Activated T-cell treated with anti-CD3 and anti-CD28 coated beads, Interleukin-2, amount 50 U/mL, for 1 hour (primary cell): ENCODE data around the gene GAD1.
A peak's percentile ranks its signal among the peaks of the same experiment; 100 is the strongest.

ENCODE experiments used
- DNase-seq: peaks from one replicate; pipeline ENCODE4 v3.0.0-alpha.2; 2020

Gene GAD1

DNA sequence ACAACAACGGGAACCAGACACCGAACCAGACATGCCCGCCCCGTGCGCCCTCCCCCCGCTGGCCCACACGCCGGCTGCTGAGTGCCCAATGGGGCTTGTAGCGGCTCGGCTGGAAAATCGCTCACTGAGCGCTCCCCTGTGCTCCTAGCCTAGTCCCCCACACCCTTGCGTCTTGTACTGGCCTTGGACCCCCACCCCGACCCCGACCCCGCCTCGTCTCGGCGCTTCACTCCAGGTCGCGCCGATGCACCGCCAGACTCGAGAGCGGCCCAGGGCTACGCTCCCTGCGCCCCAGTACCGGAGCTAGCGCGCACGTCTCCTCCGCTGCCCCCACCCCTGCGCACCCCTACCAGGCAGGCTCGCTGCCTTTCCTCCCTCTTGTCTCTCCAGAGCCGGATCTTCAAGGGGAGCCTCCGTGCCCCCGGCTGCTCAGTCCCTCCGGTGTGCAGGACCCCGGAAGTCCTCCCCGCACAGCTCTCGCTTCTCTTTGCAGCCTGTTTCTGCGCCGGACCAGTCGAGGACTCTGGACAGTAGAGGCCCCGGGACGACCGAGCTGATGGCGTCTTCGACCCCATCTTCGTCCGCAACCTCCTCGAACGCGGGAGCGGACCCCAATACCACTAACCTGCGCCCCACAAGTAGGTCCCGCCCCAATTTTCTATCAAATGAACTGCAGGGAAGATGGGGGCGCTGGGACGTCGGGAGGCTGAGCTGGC is 1.5 kb downstream of the GAD1 start:
- peak; percentile 28 for DNase-seq

DNA sequence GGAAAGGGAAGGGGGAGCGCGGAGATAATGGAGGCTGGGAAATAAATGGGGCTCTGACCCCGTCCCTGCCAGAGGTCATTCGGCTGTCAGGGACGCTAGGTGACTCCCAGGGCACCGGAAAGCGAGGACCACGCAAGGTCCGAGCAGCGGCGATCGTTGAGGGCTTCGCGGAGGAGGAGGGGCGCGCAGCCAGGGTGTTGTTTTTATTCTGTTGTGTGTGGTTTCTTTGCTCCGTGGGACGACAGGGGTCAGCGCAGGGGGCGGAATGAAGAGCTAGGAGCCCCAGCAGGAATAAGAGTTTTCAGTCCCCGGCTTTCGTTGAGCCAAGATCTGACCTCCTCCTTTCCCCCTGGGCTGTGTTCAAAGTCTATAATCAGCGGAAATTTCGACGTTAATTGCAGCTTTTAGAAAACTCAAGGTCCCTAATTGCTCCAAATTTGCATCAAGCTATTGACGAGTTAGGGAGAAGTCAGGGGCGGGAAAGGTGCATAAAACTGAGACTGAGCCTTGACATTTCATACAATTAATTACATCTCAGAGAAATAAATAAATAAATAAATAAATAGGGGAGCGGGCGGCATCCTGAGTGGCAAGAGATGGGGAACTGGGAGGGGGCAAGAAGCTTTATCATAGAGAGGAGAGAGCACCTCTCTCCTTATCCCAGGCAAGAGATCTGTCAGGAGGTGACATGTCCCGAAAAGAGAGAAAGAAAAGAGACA is 2.2 kb downstream of the GAD1 start:
- no peak for DNase-seq

DNA sequence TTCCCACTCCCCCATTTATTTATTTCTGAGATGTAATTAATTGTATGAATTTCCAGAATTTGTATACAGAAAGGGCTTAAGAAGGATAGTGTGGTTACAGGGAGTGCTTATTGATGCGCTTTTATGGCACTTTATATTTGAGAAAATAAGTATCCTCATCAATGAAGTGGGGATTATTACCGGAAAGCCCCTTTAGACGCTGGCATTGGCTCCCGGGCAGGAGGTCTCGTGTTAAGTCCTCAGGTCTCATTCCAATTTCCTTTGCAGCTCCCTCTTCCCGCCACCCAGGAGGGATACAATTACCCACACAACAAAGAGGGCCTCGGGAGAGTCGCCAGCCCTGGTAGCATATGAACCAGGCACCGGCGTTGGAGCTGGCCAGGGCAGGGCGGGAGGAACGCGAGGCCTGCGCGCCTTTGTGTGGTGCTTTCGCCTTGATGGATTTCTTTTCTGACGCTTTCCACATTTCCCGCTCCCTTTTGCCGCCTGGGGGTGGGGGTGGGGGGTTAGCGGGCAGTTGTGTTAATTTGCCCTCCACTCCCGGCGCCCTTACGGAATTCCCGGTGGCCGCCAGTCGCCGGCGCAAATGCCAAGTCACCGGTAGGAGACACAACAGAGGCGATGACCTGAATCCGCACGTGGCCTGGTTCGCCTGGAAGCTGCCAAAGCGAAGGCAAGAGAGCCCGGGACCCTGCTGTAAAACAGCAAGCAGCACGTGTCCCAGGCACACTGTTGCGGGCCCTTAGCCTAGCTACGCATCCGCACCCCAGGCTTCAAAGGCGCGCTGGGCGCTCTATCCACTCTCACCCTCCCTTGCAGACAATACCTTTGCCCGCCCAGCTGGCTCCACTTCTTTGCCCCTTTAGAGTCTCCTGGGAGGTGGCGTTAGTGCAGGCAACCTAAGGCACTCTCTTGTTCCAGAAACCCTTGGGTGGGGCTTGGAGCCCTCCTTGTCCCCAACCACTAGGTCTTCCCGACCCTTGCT is 3.3 kb downstream of the GAD1 start:
- DNase-seq: no peak

DNA sequence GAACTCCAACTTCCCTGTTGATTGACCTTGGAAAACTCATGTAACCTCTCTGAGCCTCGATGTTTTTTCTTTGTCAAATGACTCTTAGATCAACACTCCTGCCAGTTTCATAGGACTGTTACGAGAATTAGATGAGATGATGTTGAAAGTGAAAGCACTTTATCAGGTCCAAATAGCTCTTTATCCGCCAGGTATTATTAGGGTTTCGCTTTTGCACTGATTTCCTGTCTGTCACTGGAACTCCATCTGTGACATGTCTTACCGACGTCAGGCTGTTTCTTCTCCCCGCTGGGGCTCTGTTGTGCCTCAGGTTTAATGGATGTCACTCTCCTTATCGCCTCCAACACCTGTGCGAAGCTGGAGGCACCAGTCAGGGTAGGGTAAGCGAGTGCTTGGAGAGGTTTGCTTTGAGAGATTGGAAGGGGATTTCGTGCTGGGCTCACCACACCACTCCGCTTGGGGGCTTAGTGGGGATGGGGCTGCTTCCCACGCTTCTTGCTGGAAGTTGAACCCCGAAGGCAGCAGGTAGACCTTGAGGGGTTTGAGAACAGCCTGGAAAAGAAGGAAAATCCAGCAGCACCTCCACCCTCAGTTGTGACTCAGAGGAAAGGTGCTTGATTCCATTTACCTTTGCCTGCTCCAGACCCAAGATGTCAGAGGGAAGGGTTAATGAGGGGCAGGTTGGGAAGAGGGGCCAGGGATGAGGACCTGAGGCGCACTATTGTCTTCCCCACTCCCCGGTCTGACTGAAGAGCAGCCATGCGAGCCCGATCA is 4.3 kb downstream of the GAD1 start:
- DNase-seq: peak; percentile 30

DNA sequence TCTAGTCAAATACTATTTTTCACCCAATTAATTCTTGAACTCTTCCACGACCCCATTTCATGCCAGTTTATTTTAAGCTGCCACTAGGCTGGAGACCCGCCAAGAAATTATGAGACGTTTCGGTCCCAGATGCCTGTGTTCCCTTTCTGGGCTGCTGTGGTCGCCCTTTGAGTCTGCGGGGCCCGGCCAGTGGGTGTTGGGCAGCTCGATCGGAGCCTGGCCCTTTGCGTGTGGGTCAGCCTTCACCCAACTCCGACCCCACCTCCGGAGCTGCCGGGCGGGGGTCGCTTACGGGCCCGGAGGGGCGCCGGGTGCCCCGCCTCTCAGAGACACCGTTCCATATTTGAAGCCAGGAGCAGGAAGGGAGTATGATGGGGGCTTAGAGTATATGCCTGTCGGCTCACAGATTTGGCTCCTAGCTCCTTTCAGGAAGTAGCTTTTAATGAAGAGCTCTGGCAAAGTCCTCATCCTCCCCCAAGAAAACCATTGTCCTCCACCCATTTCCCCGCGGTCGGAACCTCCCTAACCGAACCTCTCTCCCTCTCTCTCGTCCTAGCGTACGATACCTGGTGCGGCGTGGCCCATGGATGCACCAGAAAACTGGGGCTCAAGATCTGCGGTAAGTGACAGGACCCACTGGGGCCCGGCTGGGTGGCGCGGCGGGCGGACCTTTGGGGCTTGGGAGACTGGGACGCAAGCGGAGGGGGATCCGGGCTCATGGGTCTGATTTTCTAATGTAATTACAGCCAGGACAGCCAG is 5.0 kb downstream of the GAD1 start:
- no peak for DNase-seq

DNA sequence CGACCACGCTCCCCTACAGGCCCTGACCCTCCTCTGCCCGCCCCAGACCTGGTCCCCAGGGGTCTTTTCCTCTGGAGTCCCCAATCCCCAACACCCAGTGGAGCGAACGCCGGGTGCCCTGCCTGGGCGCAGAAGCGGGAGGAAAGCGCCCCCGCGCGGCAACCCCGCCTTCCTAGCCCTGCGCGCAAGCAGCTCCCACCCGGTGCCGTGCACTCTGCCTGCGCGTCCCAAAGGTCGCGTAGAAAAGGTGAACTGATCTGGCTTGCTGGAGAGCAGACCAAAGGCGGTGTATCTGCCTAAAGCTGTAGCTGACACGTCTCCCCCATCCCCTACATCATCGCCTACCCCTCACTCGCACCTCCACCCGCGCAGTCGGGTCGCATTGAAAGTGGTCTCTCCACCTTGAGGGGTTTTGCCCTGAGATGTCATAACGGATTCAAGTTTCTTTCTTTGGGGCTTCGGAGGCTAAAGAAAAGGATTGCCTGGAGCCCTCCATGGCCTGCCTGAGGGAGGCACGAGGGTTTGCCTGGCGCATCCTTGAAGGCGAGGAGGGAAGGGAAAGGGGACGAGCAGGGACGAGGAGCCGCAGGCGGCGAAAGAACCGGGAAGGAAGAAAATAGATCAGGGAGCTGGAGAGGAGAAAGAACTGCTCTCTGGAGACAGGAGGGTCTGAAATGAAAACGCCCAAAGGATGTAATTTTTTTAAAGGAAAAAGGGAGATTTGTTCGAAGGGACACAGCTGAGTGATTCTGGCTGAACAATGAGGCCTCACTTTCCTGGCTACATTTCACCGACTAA is 5.8 kb downstream of the GAD1 start:
- peak; percentile 54 for DNase-seq

DNA sequence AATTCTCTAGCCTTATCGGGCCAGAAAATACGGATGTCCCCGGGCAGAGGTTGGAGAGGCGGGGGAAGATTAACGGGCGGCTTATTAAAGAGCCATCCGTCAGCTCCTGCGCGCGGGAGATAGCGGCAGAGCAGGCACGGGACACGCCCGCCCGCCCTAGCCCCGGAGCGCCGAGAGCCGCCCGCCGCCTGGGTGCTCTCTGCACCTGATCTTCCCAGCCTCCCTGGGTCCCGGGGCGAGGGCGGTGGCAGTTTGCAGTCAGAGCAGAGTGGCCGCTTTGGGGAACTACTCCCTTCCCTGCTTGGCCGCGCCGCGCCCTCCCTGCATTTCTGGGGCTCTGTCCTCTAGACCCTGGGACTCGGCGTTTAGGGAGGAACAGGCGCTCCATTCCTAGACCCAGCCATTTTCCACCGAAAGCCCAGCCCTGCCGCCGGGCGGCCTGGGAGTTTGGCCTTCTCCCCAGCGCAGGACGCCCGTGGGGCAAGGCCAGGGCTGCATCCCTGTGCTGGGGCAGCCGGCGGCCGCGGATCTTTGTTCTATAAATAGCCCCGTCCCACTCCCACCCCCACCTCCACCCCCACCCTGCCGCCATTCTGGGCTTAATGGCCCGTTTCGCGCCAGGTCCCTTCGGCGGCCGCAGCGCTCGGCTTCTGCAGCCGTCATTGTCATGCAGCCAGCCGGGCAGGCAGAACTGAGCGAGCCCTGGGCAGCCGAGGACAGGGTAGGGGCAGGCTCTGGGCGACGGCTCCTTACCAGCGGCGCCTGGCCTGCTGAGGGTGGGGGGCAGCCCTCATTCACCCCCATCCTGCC is 6.6 kb downstream of the GAD1 start:
- DNase-seq: peak; percentile 31

DNA sequence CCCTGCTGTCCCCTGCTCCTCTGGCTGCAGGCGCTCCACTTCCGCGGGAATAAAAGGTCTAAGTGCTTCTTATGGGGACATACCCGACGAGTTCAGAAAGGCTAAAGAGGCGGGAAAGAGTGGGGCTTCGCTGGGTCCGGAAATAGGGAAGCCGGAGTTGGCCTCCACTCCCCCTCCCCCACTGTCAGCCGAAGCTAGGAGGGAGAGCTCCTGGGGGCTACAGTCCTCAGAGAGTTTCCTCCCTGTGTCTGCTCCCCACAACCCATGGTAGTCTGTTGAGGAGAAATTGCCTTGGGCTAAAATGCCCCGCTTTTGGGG is 7.2 kb downstream of the GAD1 start:
- DNase-seq: no peak

DNA sequence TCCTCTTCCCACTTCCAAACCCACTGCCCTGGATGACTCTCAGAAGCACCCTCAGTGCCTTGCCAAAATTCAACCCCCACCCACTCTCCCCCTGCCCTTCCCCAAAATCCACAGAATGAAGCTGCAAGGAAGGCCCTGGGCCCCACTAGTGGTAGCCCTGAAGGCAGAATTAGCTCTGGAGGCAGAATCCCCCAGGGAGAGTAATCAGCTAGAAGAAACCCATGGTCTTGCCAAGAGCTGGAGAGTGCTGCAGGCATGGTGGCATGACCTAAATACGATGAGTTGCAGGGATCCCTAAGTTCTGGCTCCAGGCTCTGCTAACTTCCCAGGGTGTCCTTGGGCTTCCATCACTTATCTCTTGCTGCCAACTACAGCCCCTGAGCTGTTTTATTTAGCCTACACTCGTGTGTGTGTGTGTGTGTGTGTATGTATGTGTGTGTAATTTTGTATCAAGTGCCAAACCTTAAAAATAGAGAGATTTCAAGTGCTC is 7.9 kb downstream of the GAD1 start:
- no peak for DNase-seq

DNA sequence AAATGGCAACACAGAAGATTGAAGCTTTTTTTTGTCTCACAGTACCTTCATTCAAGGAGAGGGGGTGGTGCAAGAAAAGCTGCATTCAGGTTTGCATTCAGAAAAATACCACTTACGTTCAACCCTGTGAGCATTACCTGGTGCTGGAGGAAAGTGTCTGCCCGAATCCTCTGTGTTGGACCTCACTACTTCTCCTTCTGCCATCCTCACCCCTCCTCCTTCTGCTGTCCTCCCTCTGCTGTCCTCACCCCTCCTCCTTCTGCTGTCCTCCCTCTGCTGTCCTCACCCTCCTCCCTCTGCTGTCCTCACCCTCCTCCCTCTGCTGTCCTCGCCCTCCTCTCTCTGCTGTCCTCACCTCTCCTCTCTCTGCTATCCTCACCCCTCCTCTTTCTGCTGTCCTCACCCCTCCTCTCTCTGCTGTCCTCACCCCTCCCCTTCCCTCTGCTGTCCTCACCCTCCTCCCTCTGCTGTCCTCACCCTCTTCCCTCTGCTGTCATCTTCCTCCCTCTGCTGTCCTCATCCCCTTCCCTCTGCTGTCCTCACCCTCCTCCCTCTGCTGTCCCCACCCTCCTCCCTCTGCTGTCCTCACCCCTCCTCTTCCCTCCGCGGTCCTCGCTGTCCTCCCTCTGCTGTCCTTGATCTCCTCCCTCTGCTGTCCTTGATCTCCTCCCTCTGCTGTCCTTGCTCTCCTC is 11.3 kb downstream of the GAD1 start:
- DNase-seq: no peak

DNA sequence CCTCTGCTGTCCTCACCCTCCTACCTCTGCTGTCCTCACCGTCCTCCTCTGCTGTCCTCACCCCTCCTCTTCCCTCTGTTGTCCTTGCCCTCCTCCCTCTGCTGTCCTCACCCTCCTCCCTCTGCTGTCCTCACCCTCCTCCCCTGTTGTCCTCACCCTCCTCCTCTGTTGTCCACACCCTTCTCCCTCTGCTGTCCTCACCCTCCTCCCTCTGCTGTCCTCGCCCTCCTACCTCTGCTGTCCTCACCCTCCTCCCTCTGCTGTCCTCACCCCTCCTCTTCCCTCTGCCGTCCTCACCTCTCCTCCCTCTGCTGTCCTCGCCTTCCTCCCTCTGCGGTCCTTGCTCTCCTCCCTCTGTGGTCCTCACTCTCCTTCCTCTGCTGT is 11.8 kb downstream of the GAD1 start:
- no peak for DNase-seq

DNA sequence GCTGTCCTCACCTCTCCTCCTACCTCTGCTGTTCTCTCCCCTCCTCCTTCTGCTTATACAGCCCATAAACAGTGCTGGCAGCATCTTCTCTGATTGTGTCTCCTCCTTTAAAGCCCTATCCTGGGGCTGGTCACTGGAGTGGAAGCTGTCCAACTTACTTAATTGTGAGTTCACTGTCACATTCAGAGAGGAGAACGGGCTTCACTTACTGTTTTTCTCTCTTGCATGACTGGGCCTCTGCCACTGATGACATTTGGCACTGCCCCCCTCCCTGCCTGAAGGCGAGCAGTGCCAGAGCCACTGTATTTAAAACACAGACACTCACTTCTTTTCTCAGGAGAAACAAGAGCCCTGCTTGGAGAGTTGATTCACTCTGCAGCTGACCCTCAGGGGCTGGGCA is 12.3 kb downstream of the GAD1 start:
- no peak for DNase-seq

DNA sequence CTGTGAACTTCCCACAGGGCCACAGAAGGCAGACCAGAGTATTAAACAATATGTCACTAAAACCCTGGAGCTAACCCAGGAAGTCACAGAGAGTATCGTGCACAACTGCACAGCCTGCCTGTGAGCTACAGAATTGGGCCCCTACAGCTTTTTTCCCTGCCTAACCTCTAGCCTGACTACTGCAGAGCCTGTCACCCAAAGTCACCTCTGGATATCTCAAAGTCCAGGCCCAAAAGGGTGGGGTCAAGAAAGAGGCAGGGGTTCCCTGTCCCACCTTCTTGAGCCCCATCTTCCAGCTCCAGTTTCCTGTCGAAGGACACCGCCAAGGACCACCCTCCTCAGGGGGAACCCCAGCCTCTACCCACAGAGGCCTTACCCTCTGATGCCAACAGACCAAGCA is 13.5 kb downstream of the GAD1 start:
- no peak for DNase-seq

DNA sequence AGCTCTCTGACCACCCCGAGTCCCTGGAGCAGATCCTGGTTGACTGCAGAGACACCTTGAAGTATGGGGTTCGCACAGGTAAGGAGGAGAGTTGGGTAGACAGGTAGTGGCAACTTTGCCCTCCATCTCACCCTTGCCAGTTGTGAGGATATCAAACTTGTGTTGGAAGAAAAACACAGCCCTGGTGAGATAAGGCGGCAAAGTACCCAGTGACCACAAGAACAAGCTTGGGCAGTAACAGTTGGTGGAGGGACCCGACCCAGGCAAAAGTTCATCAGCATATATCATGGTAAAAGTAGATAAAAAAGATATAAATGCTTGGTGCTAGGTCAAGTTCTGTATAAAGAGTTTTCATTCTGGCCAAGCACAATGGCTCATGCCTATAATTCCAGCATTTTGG is 14.4 kb downstream of the GAD1 start:
- no peak for DNase-seq

DNA sequence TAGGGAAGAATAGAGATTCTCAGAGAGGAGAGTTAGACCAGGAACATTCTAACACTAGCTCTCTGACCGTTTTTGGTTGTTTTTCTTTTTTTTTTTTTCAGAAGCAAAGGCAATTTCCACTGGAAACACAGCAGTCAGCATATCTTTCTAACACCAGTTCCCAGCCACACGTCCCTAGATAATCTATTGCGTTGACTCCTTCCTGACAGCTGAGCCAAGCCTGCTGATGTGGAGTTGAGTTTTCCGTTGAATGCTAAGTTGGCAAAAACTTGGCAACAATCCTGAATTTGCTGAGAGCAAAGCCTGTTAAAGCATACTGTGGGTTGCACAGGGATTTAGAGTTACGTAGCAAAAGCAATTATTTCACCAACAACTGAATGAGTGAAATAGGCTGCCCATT is 19.3 kb downstream of the GAD1 start:
- no peak for DNase-seq

DNA sequence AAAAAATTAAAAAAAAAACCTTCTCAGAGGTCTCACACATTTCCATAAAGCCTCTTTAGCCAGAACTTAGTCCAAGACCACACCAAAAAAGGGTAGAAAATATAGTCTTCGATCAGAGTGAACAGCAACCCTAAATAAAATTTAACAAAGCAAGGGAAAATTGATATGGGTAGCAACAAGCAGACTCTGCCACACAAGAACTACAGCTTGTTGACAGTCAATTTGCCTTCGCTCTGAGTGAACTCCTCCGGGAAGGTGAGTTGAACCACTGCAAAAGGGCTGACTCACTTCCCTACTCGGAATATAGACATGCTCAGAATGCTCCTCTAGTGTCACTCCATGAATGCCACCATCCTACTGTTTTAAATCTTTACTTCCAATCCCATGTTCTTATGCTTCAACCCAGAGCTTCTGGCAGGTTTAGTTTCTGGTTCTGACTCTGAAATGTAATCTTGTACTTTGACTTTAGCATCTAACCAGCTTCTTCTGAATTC is 24.1 kb downstream of the GAD1 start:
- no peak for DNase-seq

DNA sequence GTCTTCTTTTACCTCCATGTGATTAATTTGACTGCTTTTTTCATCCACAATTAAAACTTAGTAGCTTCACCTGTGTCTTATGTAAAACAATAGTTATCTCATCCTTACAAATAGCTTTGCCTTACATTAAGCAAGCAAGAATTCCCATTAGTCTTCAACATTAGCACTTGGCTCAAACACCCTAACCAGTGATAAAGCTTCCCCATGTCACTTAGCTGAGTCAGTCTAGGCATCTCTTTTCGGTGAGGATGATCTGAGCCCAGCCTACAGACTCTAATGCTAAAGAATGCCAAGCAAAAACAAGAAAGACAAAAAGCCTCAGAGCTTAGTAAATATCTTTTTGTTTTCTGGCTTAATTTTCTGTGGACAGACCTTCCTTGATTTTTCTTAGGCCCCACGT is 26.1 kb downstream of the GAD1 start:
- no peak for DNase-seq

DNA sequence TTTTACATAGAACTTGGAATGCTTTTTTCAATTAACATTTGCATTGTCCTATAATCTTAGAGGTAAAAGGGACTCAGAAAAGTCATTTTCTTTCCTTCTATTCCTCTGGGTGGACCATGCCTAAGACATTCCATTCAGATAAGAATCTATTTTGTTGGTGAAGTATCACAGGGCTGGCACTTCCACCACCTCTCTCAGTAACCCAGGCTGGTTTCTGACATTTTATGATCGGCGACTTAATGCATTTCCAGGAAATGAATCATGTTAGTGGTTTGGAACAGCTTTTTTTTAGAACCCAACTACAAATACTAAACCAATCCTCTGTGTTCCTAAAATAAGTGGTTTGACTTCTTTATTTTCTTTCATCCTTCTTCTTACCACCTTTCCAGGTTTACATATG is 27.0 kb downstream of the GAD1 start:
- DNase-seq: no peak

DNA sequence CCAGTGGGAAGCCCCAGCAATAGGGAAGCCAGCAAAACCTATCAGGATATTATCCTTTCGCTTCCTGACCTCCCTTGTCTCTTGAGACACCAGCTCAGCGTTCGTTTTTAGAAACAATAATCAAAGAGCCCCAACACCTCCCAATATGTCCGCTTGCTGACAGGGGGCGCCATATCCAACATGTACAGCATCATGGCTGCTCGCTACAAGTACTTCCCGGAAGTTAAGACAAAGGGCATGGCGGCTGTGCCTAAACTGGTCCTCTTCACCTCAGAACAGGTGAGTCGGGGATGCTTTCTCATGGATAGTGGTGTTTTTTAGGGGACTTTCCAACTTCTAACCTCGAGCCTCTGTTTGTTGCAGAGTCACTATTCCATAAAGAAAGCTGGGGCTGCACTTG is 28.7 kb downstream of the GAD1 start:
- no peak for DNase-seq
